WERI-Rb-1 (cell line): ENCODE results near the gene MAD1L1.

Source experiments
- DNase-seq: peaks from one replicate; pipeline ENCODE4 v3.0.0-alpha.2; 2020
- H3K27ac ChIP-seq: fragments of 250-450 bp; sonication (Bioruptor Pico); 2 replicates; pipeline ENCODE4 v1.5.1; 2020; ENCODE audit warnings: mild to moderate bottlenecking, moderate library complexity
- H3K27me3 ChIP-seq: fragments of 250-450 bp; sonication (Bioruptor Pico); 2 replicates; pipeline ENCODE4 v1.5.1; 2021; ENCODE audit warnings: mild to moderate bottlenecking, low read depth, moderate library complexity; ENCODE audit not compliant: insufficient read depth, severe bottlenecking
- H3K36me3 ChIP-seq: fragments of 250-450 bp; sonication (Bioruptor Pico); 2 replicates; pipeline ENCODE4 v1.5.1; 2020; ENCODE audit warnings: mild to moderate bottlenecking, moderate library complexity
- H3K4me3 ChIP-seq: 2 replicates; pipeline ENCODE4 v1.5.1; 2011; ENCODE audit warnings: low read depth, mild to moderate bottlenecking, control low read depth, low read length
- H3K9me3 ChIP-seq: fragments of 250-450 bp; sonication (Bioruptor Pico); 2 replicates; pipeline ENCODE4 v1.5.1; 2021; ENCODE audit warnings: mild to moderate bottlenecking, moderate library complexity; ENCODE audit not compliant: severe bottlenecking
- CTCF ChIP-seq: IDR thresholded peaks from 2 replicates; pipeline ENCODE4 v1.5.1; 2011; ENCODE audit warnings: low read depth, mild to moderate bottlenecking, control low read depth, inconsistent platforms, low read length

MAD1L1 gene

GRCh38 chr7:2034291-2035201 lies 198.2 kb downstream of the MAD1L1 start:
- no peaks in the 10 kb centered on the region for H3K27me3 ChIP-seq
- no peak overlapping the region for H3K27ac ChIP-seq
- no peaks in the 10 kb centered on the region for H3K9me3 ChIP-seq
- H3K4me3 ChIP-seq = no peak overlapping the region
- no peak for DNase-seq
- no peak for TF ChIP-seq CTCF
- H3K36me3 ChIP-seq = no peaks in the 10 kb centered on the region

GRCh38 chr7:2033586-2034135 lies 199.1 kb downstream of the MAD1L1 start:
- no peaks in the 10 kb centered on the region for H3K27me3 ChIP-seq
- DNase-seq = no peak
- no peaks in the 10 kb centered on the region for H3K36me3 ChIP-seq
- TF ChIP-seq CTCF = no peak
- no peak overlapping the region for H3K27ac ChIP-seq
- no peaks in the 10 kb centered on the region for H3K9me3 ChIP-seq
- no peak overlapping the region for H3K4me3 ChIP-seq

GRCh38 chr7:2032876-2033407 lies 199.8 kb downstream of the MAD1L1 start:
- no peak for DNase-seq
- Histone ChIP-seq H3K4me3 (no peak overlapping the region), H3K36me3 (no peaks in the 10 kb centered on the region), H3K27ac (no peak overlapping the region), H3K9me3 (peaks cover 3% of the 10 kb centered on the region), H3K27me3 (no peaks in the 10 kb centered on the region)
- no peak for TF ChIP-seq CTCF

- no peak for TF ChIP-seq CTCF
- no peak for DNase-seq
- Histone ChIP-seq H3K27me3 (no peaks in the 10 kb centered on the region), H3K36me3 (no peaks in the 10 kb centered on the region), H3K9me3 (peaks cover 3% of the 10 kb centered on the region), H3K27ac (no peak overlapping the region), H3K4me3 (no peak overlapping the region)
Observed at GRCh38 chr7:2032030-2032875, 200.5 kb downstream of the MAD1L1 start.

GRCh38 chr7:2031451-2031845 lies 201.3 kb downstream of the MAD1L1 start:
- no peak for TF ChIP-seq CTCF
- no peaks in the 10 kb centered on the region for H3K27me3 ChIP-seq
- no peak for DNase-seq
- no peak overlapping the region for H3K27ac ChIP-seq
- H3K36me3 ChIP-seq = no peaks in the 10 kb centered on the region
- no peak overlapping the region for H3K4me3 ChIP-seq
- H3K9me3 ChIP-seq = peaks cover 3% of the 10 kb centered on the region
